Stimulated activated CD8-positive, alpha-beta memory T cell treated with anti-CD3 and anti-CD28 coated beads, Interleukin-15, amount 100 ng/mL, for 1 hour (primary cell): ENCODE data around the gene VWA8.
"Not testable (repeated sequence)": the region's sequence is repeated elsewhere in the genome, so short reads cannot be mapped to it uniquely, and the experiment has no call there.

ENCODE experiments used
- DNase-seq: peaks from one replicate; pipeline ENCODE4 v3.0.0-alpha.2; 2020; ENCODE audit warnings: low read depth

The VWA8 gene

DNA sequence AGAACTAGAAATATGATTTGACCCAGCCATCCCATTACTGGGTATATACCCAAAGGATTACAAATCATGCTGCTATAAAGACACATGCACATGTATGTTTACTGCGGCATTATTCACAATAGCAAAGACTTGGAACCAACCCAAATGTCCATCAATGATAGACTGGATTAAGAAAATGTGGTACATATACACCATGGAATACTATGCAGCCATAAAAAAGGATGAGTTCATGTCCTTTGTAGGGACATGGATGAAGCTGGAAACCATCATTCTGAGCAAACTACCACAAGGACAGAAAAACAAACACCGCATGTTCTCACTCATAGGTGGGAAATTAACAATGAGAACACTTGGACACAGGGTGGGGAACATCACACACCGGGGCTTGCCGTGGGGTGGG lies 38.0 kb downstream of the VWA8 start:
- DNase-seq = not testable (repeated sequence)

DNA sequence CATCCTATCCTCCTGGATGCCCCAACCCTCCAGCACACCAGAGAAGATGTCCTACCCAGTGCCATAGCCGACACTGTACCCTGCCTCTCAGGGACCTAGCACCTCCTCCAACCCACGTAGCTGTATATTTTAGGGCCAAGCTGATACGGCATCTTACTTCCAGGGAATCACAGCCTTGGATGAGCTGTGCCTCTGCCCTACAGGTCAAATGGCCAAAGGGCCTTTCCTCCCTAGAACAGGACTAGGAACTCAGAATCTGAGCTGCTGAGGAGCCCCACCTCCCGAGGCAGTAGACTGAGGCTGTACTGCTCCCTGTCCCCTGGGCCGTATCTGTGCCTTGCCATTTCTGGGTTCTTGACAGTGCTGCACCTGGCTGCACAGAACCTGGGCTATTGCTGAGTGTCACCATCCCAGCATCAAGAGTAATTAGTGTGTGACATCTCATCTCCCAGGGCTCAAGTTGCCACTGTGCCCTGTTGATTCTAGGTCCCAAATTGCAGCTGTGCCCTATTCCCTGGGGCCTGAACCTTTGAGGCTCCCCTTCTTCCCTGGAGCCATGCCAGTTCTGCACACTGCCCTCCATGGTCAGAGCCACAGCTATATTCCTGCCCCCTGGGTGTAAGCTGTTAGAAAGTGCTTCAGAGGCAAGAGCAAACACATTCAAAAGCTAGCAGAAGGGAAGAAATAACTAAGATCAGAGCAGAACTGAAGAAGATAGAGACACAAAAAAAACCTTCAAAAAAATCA lies 41.0 kb downstream of the VWA8 start:
- no peak for DNase-seq

DNA sequence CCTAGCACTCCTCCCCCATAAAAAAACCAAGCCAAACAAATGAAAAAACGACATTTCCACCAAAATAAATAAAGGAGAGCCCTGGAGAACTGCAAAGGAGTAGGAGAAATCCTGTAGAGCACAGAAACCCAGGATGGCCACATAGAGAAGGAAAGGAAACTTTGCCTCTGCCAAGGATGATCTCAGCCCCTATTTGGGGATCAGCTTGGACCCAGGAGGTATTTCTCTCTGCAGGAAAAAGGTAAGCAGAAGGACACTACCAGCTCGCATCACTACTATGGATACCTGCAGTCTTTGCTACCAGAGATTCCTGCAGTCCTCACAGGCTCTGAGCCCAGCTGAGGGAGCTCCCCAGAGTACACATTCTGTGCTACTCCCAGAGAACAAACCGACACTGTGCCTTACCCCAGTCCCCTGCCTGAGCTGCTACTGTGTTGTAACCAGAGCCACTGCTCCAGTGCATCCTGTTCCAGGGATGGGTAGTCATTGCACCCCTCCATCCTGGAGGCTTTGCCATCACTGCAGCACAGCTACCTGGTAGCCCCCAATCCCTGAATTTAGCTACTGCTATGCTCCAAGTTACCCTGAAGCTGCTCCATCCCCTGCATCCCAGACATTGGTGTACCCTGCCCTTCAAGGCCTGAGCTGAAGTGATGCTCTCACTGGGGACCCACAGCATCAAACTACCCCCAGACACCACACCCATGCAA lies 41.7 kb downstream of the VWA8 start:
- DNase-seq = no peak

DNA sequence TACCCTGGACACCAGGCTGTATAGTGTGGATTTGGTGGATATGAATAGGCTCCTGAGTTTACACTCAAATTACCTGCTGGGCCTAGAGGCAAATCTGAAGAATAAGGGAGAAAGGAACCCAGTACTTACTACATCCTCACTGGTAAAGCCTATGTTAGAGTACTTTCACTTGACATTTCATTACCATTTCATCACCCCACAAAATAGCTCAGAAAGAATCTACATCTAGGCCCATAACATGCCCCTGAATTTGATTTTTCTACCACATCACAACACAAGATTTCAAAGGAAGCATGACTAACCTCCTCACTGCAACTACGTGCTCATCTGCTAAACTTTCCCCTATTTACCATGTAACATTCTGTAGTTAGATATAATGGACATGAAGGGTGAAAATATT lies 43.3 kb downstream of the VWA8 start:
- DNase-seq = no peak

DNA sequence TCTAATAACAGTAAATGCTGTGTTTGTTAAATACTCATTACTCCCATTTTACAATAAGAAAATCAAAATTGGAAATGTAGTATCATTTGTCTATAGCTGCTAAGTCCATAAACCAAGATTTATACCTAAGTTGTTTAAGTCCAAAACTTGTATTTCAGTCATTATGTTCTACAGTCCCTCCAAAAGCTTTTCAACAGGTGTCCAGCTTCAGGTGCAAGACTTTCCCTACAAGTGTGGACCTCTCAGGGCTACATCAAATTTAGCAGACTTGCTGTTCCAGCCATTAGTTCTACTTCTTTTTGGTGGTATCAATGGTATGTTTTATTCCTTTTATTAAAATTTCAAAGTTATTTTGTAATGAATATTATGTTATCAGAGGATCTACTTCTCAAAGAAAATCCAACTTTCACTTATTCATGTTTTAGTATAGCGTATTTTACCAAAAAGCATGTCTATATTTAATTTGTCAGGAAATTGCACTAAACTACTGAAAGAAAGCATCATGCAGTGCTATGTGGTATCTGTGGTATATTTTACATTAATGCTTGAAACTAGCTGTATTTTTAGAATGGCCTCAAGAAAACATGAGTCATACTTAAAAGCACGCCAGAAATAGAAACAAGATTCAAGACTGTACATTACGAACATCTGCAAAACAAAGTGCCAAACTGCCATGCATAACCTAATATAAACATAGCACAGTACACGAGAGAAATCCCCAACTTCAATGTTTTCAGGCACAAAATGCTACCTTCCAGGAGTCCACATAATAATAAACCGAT lies 44.5 kb downstream of the VWA8 start:
- DNase-seq = no peak

GRCh38 chr13:41915081-41915480 lies 45.8 kb downstream of the VWA8 start:
- no peak for DNase-seq

DNA sequence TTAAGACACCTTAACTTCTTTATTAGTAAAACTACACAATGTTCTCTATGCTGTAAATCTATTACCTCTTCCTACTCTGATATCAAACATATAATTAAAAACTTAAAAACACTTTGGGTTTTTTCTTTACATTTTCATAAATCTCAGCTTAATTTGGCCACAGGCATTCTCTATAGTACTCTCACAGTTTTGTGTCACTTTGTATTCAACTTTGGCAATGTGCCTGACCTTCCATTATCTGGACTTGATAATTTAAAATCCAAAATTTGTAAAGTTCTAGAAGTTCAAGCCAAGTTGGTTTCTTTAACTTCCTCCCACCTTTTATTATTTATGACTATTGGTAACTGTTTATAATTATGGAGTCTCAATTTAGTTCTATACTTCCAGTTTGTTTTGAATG lies 46.4 kb downstream of the VWA8 start:
- no peak for DNase-seq

DNA sequence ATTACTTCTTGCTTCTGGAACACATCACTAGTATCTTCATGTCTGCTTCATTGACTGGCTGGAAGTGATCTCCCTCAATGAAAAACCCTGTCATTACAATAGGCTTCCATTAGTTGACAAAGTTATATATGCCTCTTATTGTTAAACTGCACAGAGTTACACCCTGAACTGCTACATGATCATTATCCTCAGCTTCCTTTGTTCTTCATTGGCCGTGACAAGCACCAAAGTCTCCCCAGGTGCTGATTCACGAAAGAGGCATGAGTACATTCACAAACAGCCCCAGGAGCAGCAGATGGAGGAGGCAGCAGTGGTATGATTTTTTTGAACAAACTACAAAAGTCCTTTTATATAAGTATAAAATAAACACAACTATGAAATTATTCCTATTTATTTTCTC lies 51.4 kb downstream of the VWA8 start:
- DNase-seq = no peak

- DNase-seq = no peak
Observed at GRCh38 chr13:41905600-41906254, 55.2 kb downstream of the VWA8 start.

DNA sequence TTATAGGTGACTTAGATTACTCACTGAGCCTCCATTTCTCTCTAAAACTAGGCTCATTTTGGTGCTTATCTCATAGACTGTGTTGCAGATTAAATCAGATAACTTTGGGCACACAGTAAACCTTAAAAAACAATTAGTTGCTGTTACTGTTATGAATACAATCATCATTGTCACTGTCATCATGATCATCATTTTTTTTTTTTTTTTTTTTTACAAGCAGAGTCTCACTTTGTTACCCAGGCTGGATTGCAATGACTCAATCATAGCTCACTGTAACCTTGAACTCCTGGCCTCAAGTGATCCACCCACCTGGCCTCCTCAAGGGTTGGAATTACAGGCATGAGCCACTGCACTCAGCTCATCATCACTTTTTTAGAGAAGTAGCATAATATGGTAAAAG lies 60.0 kb downstream of the VWA8 start:
- DNase-seq = no peak

DNA sequence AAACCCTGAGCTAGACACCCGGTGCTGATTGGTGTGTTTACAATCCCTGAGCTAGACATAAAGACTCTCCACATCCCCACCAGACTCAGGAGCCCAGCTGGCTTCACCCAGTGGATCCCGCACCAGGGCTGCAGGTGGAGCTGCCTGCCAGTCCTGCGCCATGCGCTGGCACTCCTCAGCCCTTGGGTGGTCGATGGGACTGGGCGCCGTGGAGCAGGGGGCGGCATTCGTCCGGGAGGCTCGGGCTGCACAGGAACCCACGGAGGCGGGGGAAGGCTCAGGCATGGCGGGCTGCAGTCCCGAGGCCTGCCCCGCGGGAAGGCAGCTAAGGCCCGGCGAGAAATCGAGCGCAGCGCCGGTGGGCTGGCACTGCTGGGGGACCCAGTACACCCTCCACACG lies 62.5 kb downstream of the VWA8 start:
- DNase-seq = not testable (repeated sequence)

DNA sequence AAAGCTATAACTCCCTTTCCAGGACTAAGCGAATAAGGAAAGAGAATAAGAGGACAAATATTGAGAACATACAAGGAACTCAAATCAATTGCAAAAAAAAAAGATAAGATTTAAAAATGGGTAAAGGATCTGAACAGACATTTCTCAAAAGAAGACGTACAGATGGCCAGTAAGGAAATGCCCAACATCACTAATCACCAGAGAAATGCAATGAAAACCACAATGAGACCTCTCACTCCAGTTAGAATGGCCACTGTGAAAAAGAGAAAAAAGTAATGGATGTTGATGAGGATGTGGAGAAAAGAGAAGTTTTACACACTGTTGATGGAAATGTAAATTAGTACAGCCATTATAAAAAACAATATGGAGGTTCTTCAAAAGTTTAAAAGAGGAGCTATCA lies 63.8 kb downstream of the VWA8 start:
- DNase-seq = no peak

- no peak for DNase-seq
Observed at GRCh38 chr13:41895478-41895877, 65.4 kb downstream of the VWA8 start.

DNA sequence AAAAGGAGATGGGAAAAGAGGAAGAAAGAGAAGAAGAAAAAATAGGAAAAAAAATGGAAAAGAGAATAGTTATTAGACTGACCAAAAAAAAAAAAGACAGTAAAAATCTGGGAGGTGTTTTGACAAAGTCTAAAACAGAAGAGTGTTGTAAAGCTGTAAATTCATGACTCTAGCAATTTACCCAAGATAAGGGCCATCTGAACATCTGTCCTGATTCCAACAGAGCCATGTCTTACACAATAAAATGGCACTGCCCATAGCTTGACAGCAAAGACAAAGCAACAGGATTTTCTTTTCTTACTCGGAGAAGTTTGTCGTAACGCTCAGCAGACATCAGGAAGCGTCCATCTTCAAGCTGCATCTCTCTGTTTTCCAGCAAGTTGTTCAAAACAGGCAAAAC lies 69.8 kb downstream of the VWA8 start:
- DNase-seq = no peak

DNA sequence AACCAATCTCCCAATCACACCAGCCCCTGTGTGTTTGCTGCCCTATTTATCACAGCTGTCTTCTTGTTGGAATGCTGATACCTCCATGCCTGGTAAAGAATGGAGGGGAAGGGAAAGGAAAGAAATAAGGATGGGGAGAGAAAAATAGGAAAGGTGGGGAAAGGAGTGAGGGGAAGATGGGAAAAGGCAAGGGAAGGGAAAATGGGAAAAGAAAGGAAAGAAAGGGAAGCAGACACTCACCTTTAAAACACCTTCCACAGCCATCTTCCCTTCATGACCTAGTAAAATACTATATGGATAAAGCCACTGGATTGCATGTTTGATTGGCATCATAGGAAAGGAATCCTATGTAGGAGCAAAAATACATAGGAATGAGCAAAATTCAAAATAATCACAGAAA lies 77.8 kb downstream of the VWA8 start:
- DNase-seq = no peak

GRCh38 chr13:41881890-41882289 lies 79.0 kb downstream of the VWA8 start:
- not testable (repeated sequence) for DNase-seq

GRCh38 chr13:41880966-41881365 lies 79.9 kb downstream of the VWA8 start:
- DNase-seq = no peak

DNA sequence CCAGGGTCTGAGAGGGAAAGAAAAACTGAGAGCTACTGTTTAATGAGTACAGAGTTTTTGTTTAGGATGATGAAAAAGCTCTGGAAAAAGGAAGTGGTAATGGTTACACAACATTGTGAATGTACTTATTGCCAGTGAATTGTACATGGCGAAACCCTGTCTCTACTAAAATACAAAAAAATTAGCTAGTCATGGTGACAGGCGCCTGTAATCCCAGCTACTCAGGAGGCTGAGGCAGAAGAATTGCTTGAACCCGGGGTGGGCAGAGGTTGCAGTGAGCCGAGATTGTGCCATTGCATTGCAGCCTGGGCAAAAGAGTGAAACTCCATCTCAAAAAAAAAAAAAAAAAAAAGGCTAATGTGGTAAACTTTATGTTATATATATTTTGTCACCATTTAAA lies 96.3 kb downstream of the VWA8 start:
- no peak for DNase-seq

- DNase-seq = not testable (repeated sequence)
Observed at GRCh38 chr13:41862659-41863058, 98.2 kb downstream of the VWA8 start.

GRCh38 chr13:41859565-41859964 lies 101.3 kb downstream of the VWA8 start:
- no peak for DNase-seq

DNA sequence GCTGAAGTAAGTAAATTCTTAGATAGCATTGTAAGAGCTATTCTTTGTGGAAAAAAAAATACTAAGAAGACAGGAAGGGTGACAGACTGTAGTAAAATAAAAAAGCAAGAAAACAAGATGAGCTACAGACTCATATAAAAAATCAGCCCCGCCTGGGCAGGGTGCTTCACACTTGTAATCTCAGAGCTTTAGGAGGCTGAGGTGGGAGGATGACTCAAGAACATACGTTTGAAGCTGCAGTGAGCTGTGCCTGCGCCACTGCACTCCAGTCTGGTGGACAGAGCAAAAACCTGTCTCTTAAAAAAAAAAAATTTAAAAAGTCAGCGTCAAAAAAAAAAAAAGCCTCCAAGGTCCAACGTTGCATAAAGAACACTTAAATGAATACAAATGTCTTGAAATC lies 102.1 kb downstream of the VWA8 start:
- DNase-seq = no peak

DNA sequence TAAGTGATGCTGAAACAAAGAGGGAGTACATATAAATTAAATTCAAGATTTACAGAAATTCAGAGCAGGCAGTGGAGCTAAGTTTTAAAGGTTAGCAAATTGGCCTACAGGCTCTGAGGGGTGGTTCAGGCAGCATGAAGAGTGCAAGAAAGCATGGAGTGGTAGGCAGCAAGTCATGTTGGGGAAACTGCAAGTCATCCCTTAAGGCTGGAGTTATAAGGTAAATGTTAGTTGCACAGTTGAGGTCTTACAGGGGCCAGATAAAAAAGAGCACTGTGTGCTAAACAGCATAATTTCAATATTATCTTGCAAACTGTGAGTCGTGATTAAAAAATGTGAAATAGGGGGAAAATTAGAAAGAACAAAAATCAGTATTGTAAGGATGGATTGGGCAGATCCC lies 106.2 kb downstream of the VWA8 start:
- DNase-seq = no peak

DNA sequence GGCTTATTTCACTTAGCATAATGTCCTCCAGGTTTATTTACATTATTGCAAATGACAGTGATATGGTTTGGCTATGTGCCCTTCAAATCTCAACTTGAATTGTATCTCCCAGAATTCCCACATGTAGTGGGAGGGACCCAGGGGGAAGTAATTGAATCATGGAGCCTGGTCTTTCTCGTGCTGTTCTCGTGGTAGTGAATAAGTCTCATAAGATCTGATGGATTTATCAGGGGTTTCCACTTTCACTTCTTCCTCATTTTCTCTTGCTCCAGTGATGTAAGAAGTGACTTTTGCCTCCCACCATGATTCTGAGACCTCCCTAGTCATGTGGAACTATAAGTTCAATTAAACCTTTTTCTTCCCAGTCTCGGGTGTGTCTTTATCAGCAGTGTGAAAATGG lies 109.6 kb downstream of the VWA8 start:
- no peak for DNase-seq
